PC-9 (cell line): ENCODE results near the gene NSUN7.

Experiments used
- CTCF ChIP-seq: fragments of 200-600 bp; sonication (generic); conservative IDR thresholded peaks from 2 replicates; pipeline ENCODE4 v1.6.1; 2017; ENCODE audit warnings: mixed run types, antibody characterized with exemption, mild to moderate bottlenecking, moderate library complexity
- EZH2 ChIP-seq: fragments of 200-600 bp; sonication (generic); IDR thresholded peaks from 2 replicates; pipeline ENCODE4 v1.8.0; 2017; ENCODE audit warnings: antibody characterized with exemption, low read depth

DNA sequence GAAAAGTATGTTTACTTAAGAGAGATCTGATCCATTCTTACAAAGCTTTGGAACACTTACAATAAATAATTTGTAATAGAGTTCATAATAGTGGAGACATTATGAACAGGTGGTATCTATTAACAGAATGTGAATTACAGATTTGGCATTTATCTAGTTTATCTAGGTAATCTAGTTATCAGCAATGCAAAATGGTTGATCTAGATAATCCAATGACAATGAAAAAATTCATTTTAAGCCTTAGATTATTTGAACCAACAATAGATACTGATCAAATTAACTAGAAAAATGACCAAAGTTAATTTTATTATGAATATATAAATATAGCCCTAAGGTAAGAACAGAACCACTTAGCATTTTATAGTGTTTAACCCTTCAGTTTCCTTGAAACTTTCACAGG lies 10.4 kb upstream of the NSUN7 start:
- no peak for TF ChIP-seq CTCF
- no peak for TF ChIP-seq EZH2
